Trophoblast cell (in vitro differentiated cells and primary cell): ENCODE data around the gene SERINC4.

Source experiments
- DNase-seq, 2 donors: peaks; one replicate each; pipeline ENCODE4 v3.0.0-alpha.2; 2016
- H2AFZ ChIP-seq: 2 replicates; pipeline ENCODE4 v1.6.1; 2013; ENCODE audit warnings: low read length, moderate library complexity, mild to moderate bottlenecking; ENCODE audit not compliant: insufficient read depth, poor library complexity
- H2AK5ac ChIP-seq: 2 replicates; pipeline ENCODE4 v1.6.1; 2013; ENCODE audit warnings: mild to moderate bottlenecking, low read length
- H2BK120ac ChIP-seq: 2 replicates; pipeline ENCODE4 v1.6.1; 2013; ENCODE audit warnings: low read length, mild to moderate bottlenecking, moderate library complexity; ENCODE audit not compliant: insufficient read depth, poor library complexity
- H2BK12ac ChIP-seq: 2 replicates; pipeline ENCODE4 v1.6.1; 2013; ENCODE audit warnings: mild to moderate bottlenecking, low read length, moderate library complexity
- H2BK5ac ChIP-seq: 2 replicates; pipeline ENCODE4 v1.6.1; 2013; ENCODE audit warnings: low read length, low read depth, moderate library complexity, mild to moderate bottlenecking; ENCODE audit not compliant: poor library complexity
- H3K14ac ChIP-seq: 2 replicates; pipeline ENCODE4 v1.6.1; 2013; ENCODE audit warnings: mild to moderate bottlenecking, low read length
- H3K18ac ChIP-seq: 2 replicates; pipeline ENCODE4 v1.6.1; 2013; ENCODE audit warnings: mild to moderate bottlenecking, low read length
- H3K23ac ChIP-seq: 2 replicates; pipeline ENCODE4 v1.6.1; 2013; ENCODE audit warnings: low read length
- H3K27ac ChIP-seq: 2 replicates; pipeline ENCODE4 v1.5.1; 2013; ENCODE audit warnings: low read depth, mild to moderate bottlenecking, inconsistent platforms, low read length, moderate library complexity
- H3K27me3 ChIP-seq: 2 replicates; pipeline ENCODE4 v1.6.1; 2013; ENCODE audit warnings: inconsistent platforms, mild to moderate bottlenecking, low read length, moderate library complexity; ENCODE audit not compliant: insufficient read depth
- H3K36me3 ChIP-seq, 2 experiments: 1 replicate in 1 of 2; 2 replicates in 1 of 2; pipeline ENCODE4 v1.6.1; 2013; ENCODE audit warnings: low read length in 2 of 2, mild to moderate bottlenecking in 2 of 2, moderate library complexity in 1 of 2; ENCODE audit not compliant: insufficient read depth in 2 of 2, control insufficient read depth in 1 of 2
- H3K4ac ChIP-seq: 2 replicates; pipeline ENCODE4 v1.6.1; 2013; ENCODE audit warnings: low read depth, mild to moderate bottlenecking, low read length, moderate library complexity
- H3K4me1 ChIP-seq, 2 experiments: 1 replicate in 1 of 2; 2 replicates in 1 of 2; pipeline ENCODE4 v1.6.1; 2013; ENCODE audit warnings: low read length in 2 of 2, mild to moderate bottlenecking in 2 of 2, moderate library complexity in 1 of 2; ENCODE audit not compliant: insufficient read depth in 2 of 2, control insufficient read depth in 1 of 2
- H3K4me2 ChIP-seq: 2 replicates; pipeline ENCODE4 v1.6.1; 2013; ENCODE audit warnings: inconsistent platforms, mild to moderate bottlenecking, low read length, moderate library complexity
- H3K4me3 ChIP-seq: 2 replicates; pipeline ENCODE4 v1.5.1; 2013; ENCODE audit warnings: mild to moderate bottlenecking, low read depth, low read length, inconsistent platforms
- H3K79me1 ChIP-seq: one replicate; pipeline ENCODE4 v1.6.1; 2013; ENCODE audit warnings: low read length
- H3K79me2 ChIP-seq: 2 replicates; pipeline ENCODE4 v1.6.1; 2013; ENCODE audit warnings: low read length, mild to moderate bottlenecking; ENCODE audit not compliant: control insufficient read depth, insufficient read depth, poor library complexity
- H3K9ac ChIP-seq: 2 replicates; pipeline ENCODE4 v1.6.1; 2013; ENCODE audit warnings: mild to moderate bottlenecking, low read length
- H3K9me3 ChIP-seq: 2 replicates; pipeline ENCODE4 v1.6.1; 2013; ENCODE audit warnings: low read depth, mild to moderate bottlenecking, control low read depth, inconsistent platforms, low read length; ENCODE audit not compliant: insufficient read depth
- H4K12ac ChIP-seq: 2 replicates; pipeline ENCODE4 v1.6.1; 2013; ENCODE audit warnings: low read depth, mild to moderate bottlenecking, low read length, moderate library complexity
- H4K8ac ChIP-seq: 2 replicates; pipeline ENCODE4 v1.6.1; 2013; ENCODE audit warnings: low read depth, mild to moderate bottlenecking, low read length, moderate library complexity
- H4K91ac ChIP-seq: one replicate; pipeline ENCODE4 v1.6.1; 2013; ENCODE audit warnings: low read depth, mild to moderate bottlenecking, low read length, moderate library complexity
- WGBS: extraction: QIAGEN DNeasy Blood & Tissue Kit; methylation state at CpG from one replicate; pipeline ENCODE4 v1.1.7; 2013; ENCODE audit warnings: missing lambda C conversion rate; ENCODE audit not compliant: insufficient read length, insufficient coverage; ENCODE audit errors: extremely low coverage; 5-methylcytosine and 5-hydroxymethylcytosine counted together

The SERINC4 gene

DNA sequence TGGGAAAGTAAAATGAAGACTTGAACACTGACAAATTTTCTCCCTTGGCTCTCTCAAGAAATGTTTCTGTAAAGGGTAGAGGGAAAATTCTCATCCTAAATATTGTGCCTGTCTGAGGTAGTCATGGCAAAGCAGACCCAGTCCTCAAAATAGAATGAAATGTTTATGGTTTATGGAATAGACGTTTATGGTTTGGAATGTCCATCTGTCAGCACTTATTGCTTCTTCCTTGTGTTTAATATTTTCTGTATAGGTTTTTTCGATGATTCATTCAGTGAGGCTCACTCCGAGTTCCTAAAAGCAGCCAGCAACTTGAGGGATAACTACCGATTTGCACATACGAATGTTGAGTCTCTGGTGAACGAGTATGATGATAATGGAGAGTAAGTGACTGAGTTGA lies 37.2 kb downstream of the SERINC4 start:
- Histone ChIP-seq H3K4me3 (no peak overlapping the region), H4K8ac (no peak overlapping the region), H4K12ac (no peak overlapping the region), H3K4me1 (no peaks in the 10 kb centered on the region), H2AFZ (no peak overlapping the region), H3K14ac (no peak overlapping the region), H3K18ac (no peak overlapping the region), H4K91ac (no peak overlapping the region), H3K27me3 (no peaks in the 10 kb centered on the region), H2BK120ac (no peak overlapping the region), H3K9me3 (peaks cover 2% of the 10 kb centered on the region), H3K79me2 (no peaks in the 10 kb centered on the region), H3K23ac (no peak overlapping the region), H3K9ac (no peak overlapping the region), H2AK5ac (no peak overlapping the region), H3K36me3 (peaks cover 51 to 52% of the 10 kb centered on the region in 2 experiments), H3K4me2 (no peak overlapping the region), H2BK5ac (no peak overlapping the region), H3K27ac (no peak overlapping the region), H3K79me1 (no peaks in the 10 kb centered on the region), H2BK12ac (no peak overlapping the region), H3K4ac (no peak overlapping the region)
- no peak for DNase-seq
- WGBS = no CpG with 5 or more reads among the region's 6 CpGs

- Histone ChIP-seq H3K9me3 (no peaks in the 10 kb centered on the region), H3K23ac (no peak overlapping the region), H3K36me3 (peaks cover 22 to 28% of the 10 kb centered on the region in 2 experiments), H2BK120ac (no peak overlapping the region), H2AFZ (no peak overlapping the region), H2BK5ac (no peak overlapping the region), H2BK12ac (no peak overlapping the region), H3K18ac (no peak overlapping the region), H3K27me3 (no peaks in the 10 kb centered on the region), H4K91ac (no peak overlapping the region), H3K27ac (no peak overlapping the region), H4K8ac (no peak overlapping the region), H3K79me1 (peaks cover under 1% of the 10 kb centered on the region), H4K12ac (no peak overlapping the region), H3K9ac (no peak overlapping the region), H3K4ac (no peak overlapping the region), H3K14ac (no peak overlapping the region), H3K4me2 (no peak overlapping the region), H3K4me3 (no peak overlapping the region), H3K79me2 (peaks cover 13% of the 10 kb centered on the region), H2AK5ac (no peak overlapping the region), H3K4me1 (peaks cover 0 to 3% of the 10 kb centered on the region in 2 experiments)
- no CpG with 5 or more reads among the region's 6 CpGs for WGBS
- no peak for DNase-seq
Measured at GRCh38 chr15:43751885-43752284, 48.1 kb downstream of the SERINC4 start.

DNA sequence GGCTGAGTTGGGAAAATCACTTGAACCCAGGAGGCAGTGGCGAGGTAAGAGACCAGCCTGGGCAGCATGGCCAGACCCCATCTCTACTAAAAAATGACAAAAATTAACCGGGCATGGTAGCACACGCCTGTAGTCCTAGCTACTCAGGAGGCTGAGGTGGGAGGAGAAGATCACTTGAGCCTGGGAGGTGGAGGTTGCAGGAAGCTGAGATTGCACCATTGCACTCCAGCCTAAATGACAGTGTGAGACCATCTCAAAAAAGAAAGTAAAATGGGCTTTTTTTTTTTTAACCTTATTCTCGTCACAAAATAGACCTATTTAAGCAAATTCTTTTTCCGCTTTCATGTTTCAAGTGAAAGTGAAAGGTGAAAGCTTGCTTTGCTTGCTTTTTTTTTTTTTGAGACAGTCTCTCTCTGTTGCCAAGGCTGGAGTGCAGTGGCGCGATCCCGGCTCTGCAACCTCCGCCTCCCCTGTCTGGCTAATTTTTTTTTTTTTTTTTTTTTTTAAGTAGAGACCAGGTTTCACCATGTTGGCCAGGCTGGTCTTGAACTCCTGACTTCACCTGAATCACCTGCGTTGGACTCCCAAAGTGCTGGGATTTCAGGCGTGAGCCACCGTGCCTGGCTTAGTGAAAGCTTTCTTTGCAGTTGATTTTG lies 50.2 kb downstream of the SERINC4 start:
- no peak overlapping the region for H2AFZ ChIP-seq
- no peak overlapping the region for H3K23ac ChIP-seq
- no peak overlapping the region for H4K91ac ChIP-seq
- H2BK120ac ChIP-seq = no peak overlapping the region
- peaks cover 0 to 7% of the 10 kb centered on the region in 2 experiments for H3K4me1 ChIP-seq
- H4K12ac ChIP-seq = no peak overlapping the region
- H3K79me1 ChIP-seq = peaks cover 13% of the 10 kb centered on the region
- H3K14ac ChIP-seq = no peak overlapping the region
- no peak overlapping the region for H3K18ac ChIP-seq
- no peak overlapping the region for H4K8ac ChIP-seq
- peaks cover 21% of the 10 kb centered on the region for H3K79me2 ChIP-seq
- no peak overlapping the region for H3K9ac ChIP-seq
- H3K27ac ChIP-seq = no peak overlapping the region
- no peak overlapping the region for H2BK12ac ChIP-seq
- peak overlapping the region; percentile 71 for H3K4ac ChIP-seq
- peaks cover 17 to 21% of the 10 kb centered on the region in 2 experiments for H3K36me3 ChIP-seq
- WGBS = no CpG with 5 or more reads among the region's 12 CpGs
- H2BK5ac ChIP-seq = no peak overlapping the region
- no peak overlapping the region for H3K4me3 ChIP-seq
- no peak overlapping the region for H2AK5ac ChIP-seq
- no peaks in the 10 kb centered on the region for H3K27me3 ChIP-seq
- peak; percentile 23 to 34 for DNase-seq
- H3K9me3 ChIP-seq = no peaks in the 10 kb centered on the region
- no peak overlapping the region for H3K4me2 ChIP-seq

DNA sequence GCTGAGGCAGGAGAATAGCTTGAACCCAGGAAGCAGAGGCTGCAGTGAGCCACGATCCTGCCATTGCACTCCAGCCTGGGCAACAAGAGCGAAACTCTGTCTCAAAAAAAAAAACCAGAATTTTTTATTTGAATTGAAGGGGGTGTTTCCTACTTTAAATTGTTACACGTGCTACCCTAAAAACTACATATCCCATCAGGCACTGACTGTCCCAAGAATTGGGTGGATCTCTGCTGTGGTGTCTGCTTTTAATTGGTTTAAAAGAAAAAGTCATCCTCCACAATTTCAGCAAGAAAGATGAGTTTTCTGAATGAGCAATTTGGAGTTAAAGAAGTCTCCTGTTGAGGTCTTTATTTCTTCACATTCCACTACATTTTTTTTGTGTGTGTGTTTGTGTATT lies 51.6 kb downstream of the SERINC4 start:
- no peak overlapping the region for H3K4me3 ChIP-seq
- H2BK5ac ChIP-seq = no peak overlapping the region
- no peak overlapping the region for H4K12ac ChIP-seq
- H2AK5ac ChIP-seq = no peak overlapping the region
- H3K9ac ChIP-seq = no peak overlapping the region
- no peaks in the 10 kb centered on the region for H3K9me3 ChIP-seq
- no CpG with 5 or more reads among the region's 3 CpGs for WGBS
- no peak overlapping the region for H4K91ac ChIP-seq
- no peak overlapping the region for H2BK12ac ChIP-seq
- no peaks in the 10 kb centered on the region for H3K27me3 ChIP-seq
- no peak overlapping the region for H2BK120ac ChIP-seq
- peak overlapping the region; percentile 12 for H3K4me2 ChIP-seq
- no peak overlapping the region for H3K27ac ChIP-seq
- peaks cover 9 to 12% of the 10 kb centered on the region in 2 experiments for H3K36me3 ChIP-seq
- DNase-seq = no peak
- H3K18ac ChIP-seq = no peak overlapping the region
- peaks cover 13% of the 10 kb centered on the region for H3K79me1 ChIP-seq
- peak overlapping the region; percentile 94 for H3K4ac ChIP-seq
- no peak overlapping the region for H3K23ac ChIP-seq
- H3K4me1 ChIP-seq = peaks cover 0 to 7% of the 10 kb centered on the region in 2 experiments
- no peak overlapping the region for H3K14ac ChIP-seq
- H2AFZ ChIP-seq = no peak overlapping the region
- peaks cover 21% of the 10 kb centered on the region for H3K79me2 ChIP-seq
- no peak overlapping the region for H4K8ac ChIP-seq
